ENCODE results near the gene GPR152. TPM values are rescaled to one million over a fixed set of nuclear protein-coding genes. Genes with fewer than 3 reads are reported as not detected.

GPR152 gene
- total and polyA plus RNA-seq, 2 of the 8 experiments (the other 6 are each of a cell fraction or from before 2014, with no cell fraction given): not detected

GRCh38 chr11:67420147-67420645, 32.3 kb downstream of the GPR152 start:
- H3K4ac ChIP-seq (replicated peaks; ENCODE audit: insufficient read length, low read depth, low read length): no peak overlapping the region
- peak overlapping the region; percentile 65 for H4K91ac ChIP-seq (replicated peaks; ENCODE audit: insufficient read length, low read length)
- no peaks in the 10 kb centered on the region for H3K9me3 ChIP-seq (ENCODE audit: insufficient read depth in 2 of 2, low read depth in 1 of 2, low read length in 1 of 2)
- DNase-seq (ENCODE audit: low read depth in 1 of 2, low spot score in 2 of 2) (no peak), FAIRE-seq (no peak)
- CTCF ChIA-PET (ENCODE audit: partially characterized antibody): interaction anchor here (0.6 to 2.4 kb wide), 5 partner anchors 13 to 388 kb away, joined by 3 to 13 read pairs (median 3); partner anchors contain the start of genes PPP1CA and TBC1D10C
- no peak overlapping the region for H2AFZ ChIP-seq (ENCODE audit: low read length)
- peaks cover 0 to 3% of the 10 kb centered on the region in 2 experiments for H4K20me1 ChIP-seq (replicated peaks in 1 of 2; ENCODE audit: control insufficient read depth in 1 of 2, insufficient read depth in 2 of 2, low read length in 2 of 2)
- no peak overlapping the region for H2AK5ac ChIP-seq (ENCODE audit: low read depth, low read length)
- no peaks in the 10 kb centered on the region for H3K79me2 ChIP-seq (ENCODE audit: control insufficient read depth in 1 of 2, insufficient read depth in 2 of 2, low read length in 2 of 2)
- H3K4me1 ChIP-seq (replicated peaks in 1 of 4; ENCODE audit: control insufficient read depth in 3 of 4, insufficient read depth in 4 of 4, low read length in 3 of 4): peaks cover 4 to 15% (median 10%) of the 10 kb centered on the region in 4 experiments
- no peak overlapping the region for H2BK15ac ChIP-seq (ENCODE audit: low read length)
- WGBS, 2 experiments (ENCODE audit: extremely low coverage in 1 of 2, insufficient coverage in 1 of 2, insufficient read length in 1 of 2, insufficient replicate concordance in 2 of 2, low coverage in 1 of 2, low lambda C conversion rate in 2 of 2, missing lambda C conversion rate in 1 of 2): 57% methylated on average over 12 of the region's 15 CpGs; no CpG with 5 or more reads in 1 of the 2 experiments
- no peak overlapping the region for H3K23ac ChIP-seq (ENCODE audit: insufficient read length)
- H2BK5ac ChIP-seq (ENCODE audit: low read depth, low read length): no peak overlapping the region
- H3K36me3 ChIP-seq (ENCODE audit: control insufficient read depth in 2 of 4, insufficient read depth in 4 of 4, low read length in 3 of 4): no peaks in the 10 kb centered on the region
- no peak overlapping the region for H4K5ac ChIP-seq (ENCODE audit: insufficient read length, low read depth, low read length)
- peak overlapping the region; percentile 75 for H3K56ac ChIP-seq (replicated peaks; ENCODE audit: insufficient read length, low read depth, low read length)
- H3K27me3 ChIP-seq (replicated peaks in 1 of 4; ENCODE audit: control insufficient read depth in 3 of 4, extremely low read depth in 1 of 4, insufficient read depth in 3 of 4, low read length in 3 of 4): peaks cover 0 to 8% (median 5%) of the 10 kb centered on the region in 4 experiments; a peak in 4 of 7 replicates
- no peaks in the 10 kb centered on the region for H3K79me1 ChIP-seq (ENCODE audit: low read depth, low read length)
- no peak overlapping the region for H3K14ac ChIP-seq (ENCODE audit: insufficient read length)
- H2BK20ac ChIP-seq (ENCODE audit: low read length): no peak overlapping the region
- peak overlapping the region in 3 of 4 experiments; percentile 20 to 52 (median 47); a peak in 3 of 7 replicates for H3K9ac ChIP-seq (replicated peaks in 1 of 4; ENCODE audit: extremely low read depth in 1 of 4, low read depth in 3 of 4, low read length in 3 of 4)
- H2BK12ac ChIP-seq (ENCODE audit: low read depth, low read length): no peak overlapping the region
- no peak overlapping the region for H2BK120ac ChIP-seq (replicated peaks; ENCODE audit: low read depth, low read length)
- peak overlapping the region; percentile 3; the same call in 1 of the 2 replicates for H4K8ac ChIP-seq (ENCODE audit: extremely low read depth, insufficient read depth, low read length)
- peak overlapping the region; percentile 32 to 64 (median 36); a peak in 6 of 8 replicates for H3K4me3 ChIP-seq (ENCODE audit: extremely low read depth in 1 of 4, insufficient read depth in 2 of 4, low read depth in 3 of 4, low read length in 4 of 4)
- H3K23me2 ChIP-seq (ENCODE audit: low read depth, low read length): peaks cover 11% of the 10 kb centered on the region; the same call in 1 of the 2 replicates
- peak overlapping the region; percentile 19; the same call in 1 of the 2 replicates for H3K18ac ChIP-seq (ENCODE audit: extremely low read depth, low read length)
- H3K4me2 ChIP-seq (ENCODE audit: insufficient read depth in 1 of 2, low read depth in 2 of 2, low read length in 2 of 2): peak overlapping the region; percentile 57 to 83
- POLR2A ChIA-PET (ENCODE audit: partially characterized antibody): interaction anchor here (0.9 to 10.2 kb wide), 10 partner anchors 8 to 75 kb away, joined by 3 to 104 read pairs (median 4); partner anchors contain the start of genes CORO1B, PPP1CA, PTPRCAP and RAD9A
- no peak overlapping the region for H3K27ac ChIP-seq (ENCODE audit: low read depth, low read length)
- no peak for TF ChIP-seq POU5F1 (IDR thresholded peaks at IDR 0.05; ENCODE audit: low read depth, low read length)
- no peak for TF ChIP-seq HDAC6 (IDR thresholded peaks at IDR 0.05; ENCODE audit: low read depth, low read length)
- no peak for TF ChIP-seq PHF8 (conservative IDR thresholded peaks at IDR 0.05; ENCODE audit: low read depth, low read length)
- TF ChIP-seq CBX5 (IDR thresholded peaks at IDR 0.05; ENCODE audit: low read depth, low read length): no peak
- TF ChIP-seq BCL11A (IDR thresholded peaks at IDR 0.05; ENCODE audit: low read depth in 2 of 2, low read length in 2 of 2): no peak
- TF ChIP-seq NANOG (IDR thresholded peaks at IDR 0.05; ENCODE audit: insufficient read depth, low read depth, low read length, poor library complexity, severe bottlenecking): no peak
- no peak for TF ChIP-seq KDM5A (IDR thresholded peaks at IDR 0.05; ENCODE audit: low read length)
- no peak for TF ChIP-seq SIX5 (IDR thresholded peaks at IDR 0.05; ENCODE audit: low read depth, low read length)
- TF ChIP-seq HDAC2 (IDR thresholded peaks at IDR 0.05; ENCODE audit: borderline replicate concordance in 1 of 2, low read depth in 2 of 2, low read length in 2 of 2): no peak
- no peak for TF ChIP-seq SIN3A (conservative IDR thresholded peaks at IDR 0.05 in 1 of 2, IDR thresholded peaks at IDR 0.05 in 1 of 2; ENCODE audit: low read depth in 1 of 2, low read length in 2 of 2)
- no peak for TF ChIP-seq GTF2F1 (IDR thresholded peaks at IDR 0.05; ENCODE audit: borderline replicate concordance, low read depth, low read length)
- no peak for TF ChIP-seq CBX8 (IDR thresholded peaks at IDR 0.05; ENCODE audit: borderline replicate concordance, low read depth, low read length)

All from H1 (cell line).